Astrocyte of the cerebellum (primary cell): ENCODE data around the gene FETUB.

Experiments used
- DNase-seq: peaks from one replicate; pipeline ENCODE4 v3.0.0-alpha.2; 2011; ENCODE audit warnings: low read depth
- H3K4me3 ChIP-seq: 2 replicates; pipeline ENCODE4 v1.5.1; 2011; ENCODE audit warnings: mild to moderate bottlenecking, low read depth, low read length, moderate library complexity
- in situ Hi-C: cut with HindIII; loops from 2 replicates; pipeline ENCODE4 v1.10.0; 2017; ENCODE audit warnings: low sequenced_read_pairs
- TF ChIP-seq, protein P1 (sequence below): IDR thresholded peaks from 2 replicates; pipeline ENCODE4 v1.5.1; 2012; ENCODE audit warnings: low read length, low read depth, moderate library complexity, mild to moderate bottlenecking; ENCODE audit errors: missing control alignments

The FETUB gene

DNA sequence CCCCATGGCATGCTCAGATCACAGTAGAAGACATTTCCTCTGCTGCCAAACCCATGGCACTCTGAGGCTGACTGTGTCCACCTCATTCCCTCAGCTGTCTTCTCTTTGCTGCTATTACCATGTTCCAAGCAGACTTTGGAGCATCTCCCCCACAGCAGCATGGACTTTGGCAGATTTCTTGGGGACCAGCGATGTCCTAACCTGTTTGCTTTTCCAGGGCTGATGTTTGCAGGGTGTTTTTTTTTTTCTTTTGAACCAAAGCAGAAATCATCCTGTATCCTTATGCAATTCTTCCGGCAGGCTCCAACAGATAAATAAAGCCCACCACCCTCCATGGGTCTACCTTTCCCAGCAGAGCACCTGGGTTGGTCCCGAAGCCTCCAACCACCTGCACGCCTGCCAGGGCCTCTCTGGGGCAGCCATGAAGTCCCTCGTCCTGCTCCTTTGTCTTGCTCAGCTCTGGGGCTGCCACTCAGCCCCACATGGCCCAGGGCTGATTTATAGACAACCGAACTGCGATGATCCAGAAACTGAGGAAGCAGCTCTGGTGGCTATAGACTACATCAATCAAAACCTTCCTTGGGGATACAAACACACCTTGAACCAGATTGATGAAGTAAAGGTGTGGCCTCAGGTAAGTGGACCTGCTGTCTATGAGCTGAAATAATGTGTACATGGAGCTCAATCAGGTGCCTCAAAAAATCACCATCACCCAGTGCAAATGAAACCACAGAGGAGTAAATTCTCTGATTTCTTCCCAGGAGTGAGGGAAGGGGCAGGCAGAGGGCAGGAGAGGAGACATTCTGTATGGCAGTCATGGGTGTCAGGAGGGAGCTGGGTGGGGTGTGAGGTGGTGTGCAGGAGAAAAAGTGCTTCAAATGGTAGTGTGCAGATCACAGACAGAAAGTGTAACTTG, 27.2 kb upstream of the FETUB start, which contains the start of gene AHSG:
Gene AHSG, plus strand, starts transcription at position 340 of the 916 bp plus-strand sequence. Its CDS starts 82 bp downstream, at position 422.
- in situ Hi-C loops = no loop called here
- H3K4me3 ChIP-seq = no peak within 1 kb of the TSS
- TF ChIP-seq, protein P1, sequence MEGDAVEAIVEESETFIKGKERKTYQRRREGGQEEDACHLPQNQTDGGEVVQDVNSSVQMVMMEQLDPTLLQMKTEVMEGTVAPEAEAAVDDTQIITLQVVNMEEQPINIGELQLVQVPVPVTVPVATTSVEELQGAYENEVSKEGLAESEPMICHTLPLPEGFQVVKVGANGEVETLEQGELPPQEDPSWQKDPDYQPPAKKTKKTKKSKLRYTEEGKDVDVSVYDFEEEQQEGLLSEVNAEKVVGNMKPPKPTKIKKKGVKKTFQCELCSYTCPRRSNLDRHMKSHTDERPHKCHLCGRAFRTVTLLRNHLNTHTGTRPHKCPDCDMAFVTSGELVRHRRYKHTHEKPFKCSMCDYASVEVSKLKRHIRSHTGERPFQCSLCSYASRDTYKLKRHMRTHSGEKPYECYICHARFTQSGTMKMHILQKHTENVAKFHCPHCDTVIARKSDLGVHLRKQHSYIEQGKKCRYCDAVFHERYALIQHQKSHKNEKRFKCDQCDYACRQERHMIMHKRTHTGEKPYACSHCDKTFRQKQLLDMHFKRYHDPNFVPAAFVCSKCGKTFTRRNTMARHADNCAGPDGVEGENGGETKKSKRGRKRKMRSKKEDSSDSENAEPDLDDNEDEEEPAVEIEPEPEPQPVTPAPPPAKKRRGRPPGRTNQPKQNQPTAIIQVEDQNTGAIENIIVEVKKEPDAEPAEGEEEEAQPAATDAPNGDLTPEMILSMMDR = no peak

DNA sequence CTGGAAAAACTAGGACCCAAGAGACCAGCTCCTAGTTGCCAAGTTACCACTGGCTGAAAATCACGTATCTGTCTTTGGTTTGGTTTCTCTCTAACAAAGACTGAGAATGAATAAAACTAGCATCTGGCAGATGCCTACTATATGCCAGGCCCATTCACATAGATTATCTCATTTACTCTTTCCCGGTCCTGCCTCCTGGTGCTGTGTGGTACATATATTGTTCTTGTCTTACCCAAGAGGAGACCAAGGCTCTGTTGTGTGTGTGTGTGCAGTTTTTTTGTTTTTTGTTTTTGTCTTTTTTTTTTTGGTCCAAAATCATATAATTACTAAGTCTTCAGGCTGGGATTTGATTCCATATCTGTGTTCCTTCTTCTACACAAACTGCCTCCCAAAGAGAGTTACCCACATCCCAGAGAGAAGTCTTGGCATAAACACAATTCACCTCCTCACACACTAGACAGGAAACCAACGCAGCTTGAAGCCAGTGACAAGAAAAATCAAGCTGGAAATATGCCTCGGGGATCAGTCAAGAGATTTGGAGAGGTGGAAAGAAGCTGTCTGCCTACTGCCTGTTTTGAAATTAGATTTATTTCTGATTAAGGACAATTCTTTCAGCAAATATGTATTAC, 26.4 kb upstream of the FETUB start:
- peak; percentile 31 for DNase-seq
- no peak overlapping the region for H3K4me3 ChIP-seq
- TF ChIP-seq, protein P1 = no peak
- in situ Hi-C loops = no loop called here

More for the DNA sequence above, 27.2 kb upstream of the FETUB start, which contains the start of gene AHSG:
- no peak for DNase-seq

DNA sequence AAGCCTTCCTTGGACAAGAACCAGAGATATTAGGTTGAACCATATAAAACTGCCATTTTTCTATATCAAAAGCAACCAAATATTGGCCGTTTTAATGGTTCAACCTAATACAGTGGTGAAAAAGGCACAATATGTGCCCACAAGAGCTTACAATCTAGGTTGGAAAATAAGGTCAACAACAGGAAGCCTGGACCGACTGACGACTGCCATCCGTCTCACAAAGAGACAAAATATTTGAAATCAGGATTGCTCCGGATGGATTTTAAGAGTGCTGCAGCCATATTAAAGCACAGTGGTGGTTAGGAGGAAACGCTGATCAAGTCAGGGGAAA, 26.0 kb upstream of the FETUB start:
- in situ Hi-C loops = no loop called here
- TF ChIP-seq, protein P1 = no peak
- H3K4me3 ChIP-seq = no peak overlapping the region
- no peak for DNase-seq

DNA sequence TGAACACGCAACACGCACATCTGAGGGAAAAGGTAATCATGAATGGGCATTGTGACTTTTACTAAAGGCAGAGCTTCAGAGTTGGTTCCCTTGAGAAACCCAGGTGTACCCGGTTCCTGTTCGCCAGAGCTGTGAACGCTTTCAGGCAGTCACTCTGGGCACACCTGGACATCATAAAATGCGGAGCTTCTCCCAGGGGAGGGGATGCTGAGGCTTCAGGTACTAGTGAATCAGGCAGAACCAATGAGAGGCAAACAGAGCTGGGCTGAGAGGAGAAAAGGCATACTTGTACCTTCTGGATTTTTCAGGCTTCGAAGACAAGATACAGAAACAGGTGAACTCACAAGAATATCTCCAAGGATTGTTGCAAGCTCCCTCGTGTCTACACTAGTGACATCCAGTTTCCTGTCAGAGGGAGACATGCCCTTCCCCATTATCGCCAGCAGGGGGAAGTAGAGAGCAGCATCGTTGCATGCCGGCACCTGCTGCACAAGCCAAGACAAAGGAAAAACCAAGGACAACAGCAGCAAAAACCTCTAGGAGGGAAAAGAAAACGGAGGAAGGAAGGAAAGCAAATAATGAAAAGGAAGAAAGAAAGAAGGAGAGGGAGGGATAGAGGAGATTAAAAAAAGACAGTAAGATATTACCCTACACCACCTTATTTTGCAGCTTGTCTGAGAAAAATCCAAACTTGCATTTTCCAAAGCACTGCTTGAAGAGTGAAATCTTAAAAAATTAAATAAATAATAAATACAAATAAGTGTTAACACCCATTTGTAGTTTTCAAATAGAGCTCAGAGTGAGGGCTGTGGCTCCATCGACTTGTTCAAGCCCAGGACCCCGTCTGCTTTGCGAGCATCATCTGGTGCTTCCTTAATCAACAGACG, 25.4 kb upstream of the FETUB start:
- DNase-seq = peak; percentile 44
- TF ChIP-seq, protein P1 = peak; percentile 99
- H3K4me3 ChIP-seq = no peak overlapping the region
- in situ Hi-C loops = no loop called here

DNA sequence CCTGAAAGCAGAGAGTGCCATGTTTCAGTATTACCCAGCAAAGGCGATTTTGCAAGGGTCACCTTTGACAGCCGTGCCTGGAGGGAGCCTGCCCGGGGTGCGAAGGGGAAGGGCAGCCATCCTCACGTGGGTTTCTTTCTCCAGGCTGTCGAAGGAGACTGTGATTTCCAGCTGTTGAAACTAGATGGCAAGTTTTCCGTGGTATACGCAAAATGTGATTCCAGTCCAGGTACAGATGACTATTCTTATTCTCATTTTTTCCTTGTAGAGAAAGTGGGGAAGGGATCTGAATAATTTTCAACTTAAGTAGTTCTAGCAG, 23.9 kb upstream of the FETUB start:
- no peak for DNase-seq
- H3K4me3 ChIP-seq = no peak overlapping the region
- TF ChIP-seq, protein P1 = no peak
- in situ Hi-C loops = no loop called here
